Rectal smooth muscle tissue (tissue), 1 donor: ENCODE results near the gene SRCAP.

Experiments
- H3K27ac ChIP-seq: one replicate; pipeline ENCODE4 v1.7.0; 2013; ENCODE audit warnings: low read depth, low read length, inconsistent platforms
- H3K27me3 ChIP-seq: one replicate; pipeline ENCODE4 v1.7.0; 2013; ENCODE audit warnings: low read length; ENCODE audit not compliant: control insufficient read depth, insufficient read depth
- H3K36me3 ChIP-seq: one replicate; pipeline ENCODE4 v1.7.0; 2013; ENCODE audit warnings: low read length; ENCODE audit not compliant: control insufficient read depth, insufficient read depth
- H3K4me1 ChIP-seq: one replicate; pipeline ENCODE4 v1.7.0; 2013; ENCODE audit warnings: low read length; ENCODE audit not compliant: control insufficient read depth, insufficient read depth
- H3K4me3 ChIP-seq: one replicate; pipeline ENCODE4 v1.7.0; 2013; ENCODE audit warnings: low read length
- H3K9ac ChIP-seq: one replicate; pipeline ENCODE4 v1.7.0; 2013; ENCODE audit warnings: low read length

Gene SRCAP

DNA sequence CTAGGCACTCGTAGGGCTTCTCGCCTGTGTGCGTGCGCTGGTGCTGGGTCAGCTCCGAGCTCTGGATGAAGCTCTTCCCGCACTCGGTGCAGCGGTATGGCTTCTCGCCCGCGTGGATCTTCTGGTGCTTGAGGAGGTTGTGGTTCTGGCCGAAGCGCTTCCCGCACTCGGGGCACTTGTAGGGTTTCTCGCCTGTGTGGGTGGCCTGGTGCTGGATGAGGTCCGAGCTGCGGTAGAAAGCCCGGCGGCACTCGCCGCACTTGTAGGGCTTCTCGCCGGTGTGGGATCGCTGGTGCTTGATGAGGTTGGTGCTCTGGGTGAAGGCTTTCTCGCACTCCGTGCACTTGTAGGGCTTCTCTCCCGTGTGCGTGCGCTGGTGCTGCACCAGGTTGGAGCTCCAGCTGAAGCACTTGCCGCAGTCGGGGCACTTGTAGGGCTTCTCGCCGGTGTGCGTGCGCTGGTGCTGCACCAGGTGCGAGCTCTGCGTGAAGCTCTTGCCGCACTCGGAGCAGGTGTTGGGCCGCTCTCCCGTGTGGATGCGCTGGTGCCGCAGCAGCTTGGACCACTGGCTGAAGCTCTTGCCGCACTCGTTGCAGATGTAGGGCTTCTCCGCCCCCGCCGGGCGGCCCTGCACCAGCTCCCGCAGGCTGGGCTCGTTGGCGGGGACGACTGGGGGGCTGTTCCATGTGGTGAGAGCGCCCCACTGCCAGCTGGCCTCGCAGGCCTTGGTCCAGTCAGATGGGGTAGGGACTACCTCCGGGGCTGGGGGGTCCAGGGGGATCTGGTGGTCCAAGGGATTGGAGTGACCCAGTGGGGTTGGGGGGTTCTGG lies 84.5 kb downstream of the SRCAP start:
- Histone ChIP-seq H3K4me1 (peaks cover 7% of the 10 kb centered on the region), H3K36me3 (peaks cover 14% of the 10 kb centered on the region), H3K27me3 (no peaks in the 10 kb centered on the region), H3K4me3 (no peak overlapping the region), H3K27ac (no peak overlapping the region), H3K9ac (no peak overlapping the region)

DNA sequence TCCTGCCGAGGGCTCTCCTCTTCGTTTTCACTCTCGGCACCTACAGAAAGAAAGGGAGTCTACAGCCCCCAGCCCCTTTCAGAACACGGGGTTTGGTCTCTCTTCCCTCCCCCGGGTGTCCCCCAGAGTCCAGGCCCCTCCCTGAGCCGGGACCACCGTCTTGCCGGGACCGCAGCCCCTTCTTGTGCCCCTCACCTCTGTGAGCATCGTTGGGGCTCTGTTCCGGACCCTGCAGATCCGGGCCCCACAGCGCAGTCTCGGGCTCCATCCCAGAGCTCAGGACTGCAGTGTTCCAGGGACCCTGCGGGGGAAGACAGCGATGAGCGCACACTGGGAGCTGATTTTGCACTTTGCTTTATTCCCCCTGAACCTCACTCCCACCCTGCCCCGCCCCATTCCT lies 85.2 kb downstream of the SRCAP start:
- Histone ChIP-seq H3K9ac (no peak overlapping the region), H3K4me1 (peaks cover 7% of the 10 kb centered on the region), H3K4me3 (no peak overlapping the region), H3K27ac (no peak overlapping the region), H3K27me3 (no peaks in the 10 kb centered on the region), H3K36me3 (peaks cover 14% of the 10 kb centered on the region)

DNA sequence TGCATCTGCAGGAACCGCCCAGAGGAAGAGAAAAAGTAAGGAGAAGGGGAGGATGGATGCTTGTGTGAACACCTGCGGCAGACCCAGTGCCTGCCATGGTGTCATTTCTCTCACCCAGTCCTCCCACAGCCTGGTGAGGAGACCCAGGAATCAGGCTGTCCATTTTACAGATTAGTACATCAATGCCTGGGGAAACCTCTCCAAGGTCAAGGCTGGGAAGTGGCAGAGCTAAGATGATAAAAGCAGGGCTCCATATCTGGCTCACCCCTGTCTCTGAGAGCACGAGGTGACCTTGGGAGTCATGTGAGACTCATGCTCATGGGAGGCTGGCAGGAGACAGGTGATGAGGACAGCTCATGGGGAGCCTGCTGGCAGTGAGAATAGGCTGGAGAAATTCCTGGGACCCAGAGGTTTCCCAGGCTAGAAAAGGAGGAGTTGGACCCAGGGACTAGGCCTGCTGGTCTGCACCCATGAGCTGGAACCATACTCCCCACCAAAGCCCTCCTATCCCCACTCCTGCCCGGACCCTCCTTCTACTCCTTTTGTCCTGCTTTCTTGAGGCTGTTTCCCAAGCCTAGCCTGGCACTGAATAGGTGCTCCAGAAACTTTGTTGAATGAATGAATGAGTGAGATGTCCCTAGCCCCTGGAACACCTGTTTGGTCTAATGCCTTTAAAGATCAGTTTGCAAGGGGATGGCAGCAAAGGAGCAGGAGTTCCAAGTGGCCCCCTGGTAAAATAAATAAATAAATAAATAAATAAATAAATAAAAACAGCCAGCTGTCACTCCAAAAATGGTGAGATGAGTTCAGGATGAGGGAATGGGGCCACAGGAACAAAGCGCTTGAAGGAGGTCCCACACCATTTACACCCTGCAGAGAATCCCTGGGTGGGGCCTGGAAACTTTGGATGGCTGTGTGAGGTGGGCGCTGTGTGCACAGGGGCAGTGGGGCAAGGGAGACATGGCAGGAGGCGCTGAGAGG lies 86.4 kb downstream of the SRCAP start:
- Histone ChIP-seq H3K36me3 (peaks cover 14% of the 10 kb centered on the region), H3K27ac (peak overlapping the region; percentile 56), H3K9ac (no peak overlapping the region), H3K4me3 (peak overlapping the region; percentile 54), H3K4me1 (peaks cover 7% of the 10 kb centered on the region), H3K27me3 (no peaks in the 10 kb centered on the region)

DNA sequence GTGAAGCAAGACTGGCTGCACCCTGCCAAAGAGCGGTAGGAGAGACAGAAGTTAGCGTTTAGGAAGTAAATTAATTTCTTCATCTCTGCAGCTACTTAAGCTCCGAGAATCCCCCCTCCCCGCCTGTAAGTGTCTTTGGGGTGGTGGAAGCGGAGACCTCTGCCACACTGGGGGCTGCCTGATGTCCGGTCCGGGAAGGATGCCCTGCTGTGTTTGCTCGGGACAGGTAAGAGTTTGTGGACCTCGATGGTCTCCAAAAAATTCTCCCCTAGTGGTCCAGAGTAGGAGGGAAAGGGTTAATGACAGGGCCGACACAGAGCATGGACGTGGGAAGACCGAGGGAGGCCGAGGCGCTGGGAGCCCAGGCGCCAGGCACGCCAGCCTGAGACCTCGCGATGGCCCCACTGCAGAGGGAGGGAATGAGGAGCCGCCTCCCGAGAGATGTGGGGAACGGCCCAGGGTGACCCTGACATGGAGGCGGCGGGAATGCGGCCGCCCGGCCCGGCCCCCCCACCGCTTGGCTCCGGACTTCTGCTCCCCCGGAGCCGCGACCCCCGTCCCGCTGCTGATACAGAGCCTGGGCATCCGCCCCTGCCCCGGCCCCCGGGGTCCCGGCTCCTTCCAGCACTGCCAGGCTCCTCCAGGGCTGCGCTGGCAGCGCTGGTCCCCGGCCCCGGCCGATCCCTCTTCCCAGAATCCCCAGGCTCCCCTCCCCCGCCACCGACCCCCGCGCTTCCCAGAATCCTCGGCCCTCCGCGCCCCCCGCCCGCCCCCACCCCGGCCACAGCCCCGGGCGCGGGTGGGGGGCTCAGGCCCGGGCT lies 87.4 kb downstream of the SRCAP start:
- Histone ChIP-seq H3K4me3 (peak overlapping the region; percentile 91), H3K9ac (no peak overlapping the region), H3K4me1 (peaks cover 7% of the 10 kb centered on the region), H3K27me3 (no peaks in the 10 kb centered on the region), H3K36me3 (peaks cover 14% of the 10 kb centered on the region), H3K27ac (peak overlapping the region; percentile 88)

DNA sequence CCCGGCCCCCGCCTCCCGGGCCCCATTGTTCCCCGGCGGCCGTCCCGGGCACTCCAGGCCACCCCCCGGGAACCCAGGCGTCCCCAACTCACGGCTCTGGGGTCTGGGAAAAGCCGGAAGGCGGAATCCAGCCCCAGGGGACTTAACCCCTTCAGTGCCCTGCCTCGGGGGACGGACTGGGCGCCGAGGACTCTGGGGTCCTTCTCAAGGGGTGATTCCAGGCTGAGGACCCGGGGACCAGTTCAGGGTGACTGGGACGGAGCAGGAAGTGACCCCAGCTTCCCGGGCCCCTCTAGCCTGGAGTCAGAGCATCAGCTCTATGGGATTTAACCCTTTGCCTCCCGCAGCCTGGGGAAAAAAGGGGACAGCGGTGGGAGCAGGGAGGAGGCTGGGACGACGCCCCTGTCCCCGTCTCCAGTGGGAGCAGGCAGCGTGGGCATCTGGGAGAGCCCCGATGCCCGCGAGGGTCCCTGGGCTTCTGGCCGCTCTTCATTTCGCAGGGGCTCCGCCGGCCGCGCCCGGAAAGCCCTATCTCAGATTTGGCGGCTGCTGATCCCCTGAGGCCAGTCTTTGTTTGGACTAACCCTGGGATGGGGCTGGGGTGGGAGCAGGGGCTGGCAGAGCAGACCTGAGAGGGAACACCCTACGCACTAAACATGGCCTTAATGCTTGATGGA lies 88.1 kb downstream of the SRCAP start, which contains the start of gene ZNF629:
Gene ZNF629, minus strand, starts transcription at position 270 of the 677 bp plus-strand sequence. CDS start 2,723 bp downstream, outside the sequence.
- Histone ChIP-seq H3K27me3 (no peaks in the 10 kb centered on the region), H3K9ac (peak within 1 kb of the TSS; percentile 92), H3K27ac (peak within 1 kb of the TSS; percentile 88)

DNA sequence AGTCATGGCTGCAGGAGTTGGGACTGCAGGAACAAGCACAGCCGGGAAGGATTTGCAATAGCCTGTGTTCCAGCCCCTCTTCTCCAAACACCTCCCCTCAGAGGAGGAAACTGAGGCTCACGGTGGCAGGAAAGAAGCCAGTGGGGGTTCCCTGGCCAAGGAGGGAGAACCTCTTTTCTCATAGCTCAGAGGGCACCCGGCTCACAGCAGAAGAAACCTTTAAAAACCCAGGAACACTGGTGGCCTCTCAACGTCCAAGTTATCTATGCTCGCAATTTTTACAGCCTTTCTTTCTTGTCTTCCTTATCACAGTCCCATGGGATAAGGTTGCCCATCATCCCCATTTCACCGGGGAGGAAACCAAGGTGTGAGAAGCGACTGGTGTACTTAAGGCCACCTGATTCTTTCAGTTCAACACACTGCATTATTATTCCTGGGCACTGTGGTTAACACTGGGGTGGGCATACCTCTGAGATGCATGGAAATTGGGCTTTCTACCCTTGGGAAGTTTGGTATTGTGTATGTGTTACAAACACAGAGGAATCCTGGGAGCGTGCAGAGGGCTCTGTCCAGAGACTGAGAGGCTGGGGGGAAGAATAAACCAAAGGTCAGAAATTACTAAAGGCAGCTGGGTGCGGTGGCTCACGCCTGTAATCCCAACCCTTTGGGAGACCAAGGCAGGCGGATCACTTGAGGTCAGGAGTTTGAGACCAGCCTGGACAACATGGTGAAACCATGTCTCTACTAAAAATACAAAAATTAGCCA lies 88.8 kb downstream of the SRCAP start:
- H3K27me3 ChIP-seq, result no peaks in the 10 kb centered on the region
- peaks cover 7% of the 10 kb centered on the region for H3K4me1 ChIP-seq
- H3K27ac ChIP-seq, result peak overlapping the region; percentile 88
- peak overlapping the region; percentile 91 for H3K4me3 ChIP-seq
- H3K9ac ChIP-seq, result peak overlapping the region; percentile 92
- H3K36me3 ChIP-seq, result peaks cover 9% of the 10 kb centered on the region

More for the DNA sequence above, 88.1 kb downstream of the SRCAP start, which contains the start of gene ZNF629:
- Histone ChIP-seq H3K36me3 (peaks cover 14% of the 10 kb centered on the region), H3K4me1 (peaks cover 7% of the 10 kb centered on the region), H3K4me3 (peak within 1 kb of the TSS; percentile 91)
